GM23338 (cell line): ENCODE results near the gene TFIP11. TPM values are rescaled to one million over a fixed set of nuclear protein-coding genes. Genes with fewer than 3 reads are reported as not detected.

Experiments used
- CREB1 ChIP-seq: fragments of 250-450 bp; sonication (Bioruptor Pico); IDR thresholded peaks from 2 replicates; pipeline ENCODE4 v1.5.0; 2020; ENCODE audit warnings: low read depth, mild to moderate bottlenecking, moderate library complexity
- EZH2 ChIP-seq: fragments of 200-600 bp; sonication (generic); IDR thresholded peaks from one replicate; pipeline ENCODE4 v1.8.0; 2017; ENCODE audit warnings: antibody characterized with exemption, mild to moderate bottlenecking, low read depth; ENCODE audit not compliant: unreplicated experiment
- EZH2phosphoT487 ChIP-seq: fragments of 200-600 bp; sonication (generic); IDR thresholded peaks from one replicate; pipeline ENCODE4 v1.8.1; 2018; ENCODE audit warnings: antibody characterized with exemption; ENCODE audit not compliant: unreplicated experiment
- ZNF114 ChIP-seq: fragments of 250-450 bp; sonication (Bioruptor Pico); IDR thresholded peaks from 2 replicates; pipeline ENCODE4 v1.5.0; 2020; ENCODE audit warnings: mild to moderate bottlenecking, moderate library complexity
- ZNF331 ChIP-seq: fragments of 250-450 bp; sonication (Bioruptor Pico); IDR thresholded peaks from 2 replicates; pipeline ENCODE4 v1.5.0; 2020; ENCODE audit warnings: low read depth, mild to moderate bottlenecking, moderate library complexity
- ZNF462 ChIP-seq: fragments of 250-450 bp; sonication (Bioruptor Pico); IDR thresholded peaks from 2 replicates; pipeline ENCODE4 v1.5.0; 2020; ENCODE audit warnings: mild to moderate bottlenecking, moderate library complexity
- polyA plus RNA-seq: library from polyadenylated mRNA; unstranded; fragments of >200 nt; fragmentation: Nextera tagmentation; extraction: Ambion mirVana; gene quantifications from 2 replicates; pipeline ENCODE4 v1.2.1, GENCODE V29; 2016
- total RNA-seq: library from RNA; depleted of rRNA; stranded (reverse); fragments of >200 nt; shearing (Covaris generic); gene quantifications from 2 replicates; pipeline ENCODE4 v1.2.3, GENCODE V29; 2014
- TF ChIP-seq, protein P1 (sequence below): IDR thresholded peaks from 2 replicates; pipeline ENCODE4 v1.6.1; 2016; ENCODE audit warnings: antibody characterized with exemption
- TF ChIP-seq, protein P2 (sequence below), 2 experiments: fragments of 200-600 bp in 1 of 2; sonication (generic) in 1 of 2; conservative IDR thresholded peaks; 2 replicates each; pipeline versions ENCODE4 v1.5.1 to v1.6.1; 2016 to 2017; ENCODE audit warnings: antibody characterized with exemption in 2 of 2, low read depth in 2 of 2, mild to moderate bottlenecking in 2 of 2, moderate library complexity in 1 of 2

Gene TFIP11
- total and polyA plus RNA-seq, 2 experiments from 2014 or later, result 17.1 to 26.2 TPM

DNA sequence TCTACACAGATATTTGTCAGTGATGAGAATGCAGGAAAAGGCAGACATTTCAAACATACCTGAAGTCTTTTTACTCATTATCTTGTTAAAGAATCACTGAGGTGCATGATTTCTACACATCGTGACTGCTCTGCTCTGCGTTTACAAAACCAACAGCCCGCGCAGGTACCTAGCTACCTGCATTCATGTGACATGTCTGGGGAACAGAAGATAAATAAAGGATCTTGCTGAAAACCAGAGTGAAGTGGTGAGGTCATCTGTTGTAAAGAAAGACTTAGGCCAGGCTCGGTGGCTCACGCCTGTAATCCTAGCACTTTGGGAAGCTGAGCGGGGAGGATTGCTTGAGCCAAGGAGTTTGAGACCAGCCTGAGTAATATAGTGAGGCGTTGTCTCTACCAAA is 67.5 kb downstream of the TFIP11 start (continued):
- TF ChIP-seq ZNF462 (no peak), ZNF114 (CRISPR knock-in tag) (no peak), CREB1 (no peak), EZH2phosphoT487 (no peak), ZNF331 (no peak), EZH2 (no peak)
- TF ChIP-seq, protein P1, sequence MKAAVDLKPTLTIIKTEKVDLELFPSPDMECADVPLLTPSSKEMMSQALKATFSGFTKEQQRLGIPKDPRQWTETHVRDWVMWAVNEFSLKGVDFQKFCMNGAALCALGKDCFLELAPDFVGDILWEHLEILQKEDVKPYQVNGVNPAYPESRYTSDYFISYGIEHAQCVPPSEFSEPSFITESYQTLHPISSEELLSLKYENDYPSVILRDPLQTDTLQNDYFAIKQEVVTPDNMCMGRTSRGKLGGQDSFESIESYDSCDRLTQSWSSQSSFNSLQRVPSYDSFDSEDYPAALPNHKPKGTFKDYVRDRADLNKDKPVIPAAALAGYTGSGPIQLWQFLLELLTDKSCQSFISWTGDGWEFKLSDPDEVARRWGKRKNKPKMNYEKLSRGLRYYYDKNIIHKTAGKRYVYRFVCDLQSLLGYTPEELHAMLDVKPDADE, result no peak
- TF ChIP-seq, protein P2, sequence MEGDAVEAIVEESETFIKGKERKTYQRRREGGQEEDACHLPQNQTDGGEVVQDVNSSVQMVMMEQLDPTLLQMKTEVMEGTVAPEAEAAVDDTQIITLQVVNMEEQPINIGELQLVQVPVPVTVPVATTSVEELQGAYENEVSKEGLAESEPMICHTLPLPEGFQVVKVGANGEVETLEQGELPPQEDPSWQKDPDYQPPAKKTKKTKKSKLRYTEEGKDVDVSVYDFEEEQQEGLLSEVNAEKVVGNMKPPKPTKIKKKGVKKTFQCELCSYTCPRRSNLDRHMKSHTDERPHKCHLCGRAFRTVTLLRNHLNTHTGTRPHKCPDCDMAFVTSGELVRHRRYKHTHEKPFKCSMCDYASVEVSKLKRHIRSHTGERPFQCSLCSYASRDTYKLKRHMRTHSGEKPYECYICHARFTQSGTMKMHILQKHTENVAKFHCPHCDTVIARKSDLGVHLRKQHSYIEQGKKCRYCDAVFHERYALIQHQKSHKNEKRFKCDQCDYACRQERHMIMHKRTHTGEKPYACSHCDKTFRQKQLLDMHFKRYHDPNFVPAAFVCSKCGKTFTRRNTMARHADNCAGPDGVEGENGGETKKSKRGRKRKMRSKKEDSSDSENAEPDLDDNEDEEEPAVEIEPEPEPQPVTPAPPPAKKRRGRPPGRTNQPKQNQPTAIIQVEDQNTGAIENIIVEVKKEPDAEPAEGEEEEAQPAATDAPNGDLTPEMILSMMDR (conservative IDR thresholded peaks at IDR 0.05; ENCODE audit: low read depth in 2 of 2), result no peak
